NCI-H2107 (cell line): Measurements from ENCODE around the gene ITLN1.

Experiments used
- DNase-seq: peaks from one replicate; lab custom pipeline; 2025; lab: John Stamatoyannopoulos, UW

The ITLN1 gene

DNA sequence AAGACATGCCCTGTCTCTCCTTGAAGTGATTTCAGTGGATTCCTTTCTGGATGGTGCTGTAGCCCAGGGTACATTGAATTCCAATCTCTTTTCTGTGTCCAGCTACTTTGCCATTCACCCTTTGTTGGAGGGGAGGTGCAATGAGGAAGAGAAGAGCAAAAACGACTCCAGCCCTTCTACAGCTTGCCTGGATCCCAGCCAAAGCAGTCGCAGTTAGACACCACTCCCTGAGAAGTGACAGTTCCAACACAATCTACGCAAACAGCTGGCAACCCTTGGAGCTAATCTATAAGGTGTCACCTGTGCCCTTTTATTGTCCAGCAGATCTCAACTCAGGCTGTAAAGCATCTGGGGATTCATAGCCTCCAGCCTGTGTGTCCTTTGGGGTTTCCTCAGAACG lies 26.9 kb downstream of the ITLN1 start:
- no peak for DNase-seq

GRCh38 chr1:160855181-160855981 lies 29.6 kb downstream of the ITLN1 start:
- no peak for DNase-seq

DNA sequence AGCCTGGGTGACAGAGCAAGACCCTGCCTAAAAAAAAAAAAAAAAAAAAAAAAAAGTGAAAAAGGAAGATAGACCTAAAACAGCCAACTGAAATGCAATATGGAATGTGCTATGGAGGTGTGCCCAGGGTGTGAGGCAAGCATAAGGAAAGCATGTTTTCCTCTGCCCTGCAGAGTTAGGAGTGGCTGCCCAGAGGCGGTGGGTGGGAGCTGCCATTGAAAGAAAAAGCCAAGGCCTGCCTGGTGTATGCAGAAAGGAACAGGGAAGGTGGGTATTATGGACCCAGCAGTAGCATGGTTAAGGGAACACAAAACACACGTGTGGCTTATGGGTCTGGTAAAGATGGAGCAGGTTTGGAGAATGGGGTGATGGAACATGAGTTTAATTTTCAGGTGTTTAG lies 31.2 kb downstream of the ITLN1 start:
- DNase-seq = no peak

- no peak for DNase-seq
Measured at GRCh38 chr1:160853014-160853413, 32.0 kb downstream of the ITLN1 start.

- no peak for DNase-seq
Measured at GRCh38 chr1:160850993-160851392, 34.0 kb downstream of the ITLN1 start.

- no peak for DNase-seq
Measured at GRCh38 chr1:160850541-160850940, 34.4 kb downstream of the ITLN1 start.

DNA sequence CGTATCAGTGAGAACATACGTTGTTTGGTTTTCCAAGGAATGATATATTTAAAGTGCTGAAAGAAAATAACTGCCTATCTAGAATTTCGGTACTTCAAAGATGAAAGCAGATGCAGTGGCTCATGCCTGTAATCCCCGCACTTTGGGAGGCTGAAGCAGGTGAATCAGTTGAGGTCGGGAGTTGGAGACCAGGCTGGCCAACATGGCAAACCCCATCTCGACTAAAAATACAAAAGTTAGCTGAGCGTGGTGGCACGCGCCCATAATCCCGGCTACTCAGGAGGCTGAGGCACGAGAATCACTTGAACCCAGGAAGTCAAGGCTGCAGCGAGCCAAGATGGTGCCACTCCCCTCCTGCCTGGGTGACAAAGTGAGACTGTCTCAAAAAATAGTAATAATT lies 38.7 kb downstream of the ITLN1 start:
- no peak for DNase-seq

- no peak for DNase-seq
Measured at GRCh38 chr1:160844447-160845232, 40.3 kb downstream of the ITLN1 start.

GRCh38 chr1:160841079-160841478 lies 43.9 kb downstream of the ITLN1 start:
- no peak for DNase-seq

- no peak for DNase-seq
Measured at GRCh38 chr1:160839746-160840145, 45.2 kb downstream of the ITLN1 start.

DNA sequence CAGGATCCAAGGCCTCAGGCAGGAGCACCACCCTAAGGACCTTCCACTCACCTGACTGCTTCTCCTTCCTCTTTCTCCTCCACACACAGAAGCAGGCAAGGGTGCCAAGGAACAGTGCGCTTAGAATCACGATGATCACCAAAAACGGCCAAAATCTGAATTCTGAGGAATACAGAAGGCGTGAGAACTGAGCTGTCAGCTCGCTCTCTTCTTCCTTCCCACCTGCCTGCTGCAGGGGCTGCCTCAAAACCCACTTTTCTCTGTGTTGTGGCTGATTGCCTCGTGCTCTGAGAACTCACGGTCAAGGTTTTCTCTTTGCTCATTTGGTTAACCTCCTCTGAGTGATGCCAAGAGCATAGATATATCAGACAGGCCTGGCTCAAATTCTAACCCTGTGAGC lies 46.1 kb downstream of the ITLN1 start:
- DNase-seq = no peak

DNA sequence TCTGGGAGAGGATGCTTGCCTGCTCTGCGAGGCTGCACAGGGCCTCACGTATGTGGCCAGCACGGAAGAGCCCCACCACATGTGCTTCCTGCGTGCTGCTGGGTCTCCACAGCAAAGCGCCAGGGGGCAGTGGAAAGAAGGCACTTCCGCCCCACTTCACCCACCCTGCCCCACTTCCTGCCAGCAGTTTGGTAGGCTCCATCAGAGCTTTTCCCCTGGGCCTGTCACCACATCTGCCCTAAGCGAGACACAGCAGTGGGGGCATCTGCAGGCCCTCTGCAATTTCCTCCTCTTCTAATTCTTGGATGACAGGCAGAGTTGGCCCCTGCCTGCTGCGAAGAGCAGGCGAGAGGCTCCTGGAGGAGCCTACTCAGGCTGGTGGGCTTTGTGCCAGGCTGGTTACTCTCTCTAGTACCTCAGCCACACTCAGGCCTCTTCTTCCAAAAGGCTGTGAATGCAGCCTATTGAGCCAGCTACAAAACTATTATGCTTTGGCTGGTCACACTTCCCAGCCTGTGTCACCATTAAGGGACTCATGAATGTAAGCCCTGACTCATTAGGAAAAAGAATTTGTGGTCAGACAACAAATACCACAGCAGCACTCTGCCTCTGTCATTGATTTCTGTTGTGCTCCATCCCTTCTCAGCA lies 47.3 kb downstream of the ITLN1 start:
- no peak for DNase-seq

DNA sequence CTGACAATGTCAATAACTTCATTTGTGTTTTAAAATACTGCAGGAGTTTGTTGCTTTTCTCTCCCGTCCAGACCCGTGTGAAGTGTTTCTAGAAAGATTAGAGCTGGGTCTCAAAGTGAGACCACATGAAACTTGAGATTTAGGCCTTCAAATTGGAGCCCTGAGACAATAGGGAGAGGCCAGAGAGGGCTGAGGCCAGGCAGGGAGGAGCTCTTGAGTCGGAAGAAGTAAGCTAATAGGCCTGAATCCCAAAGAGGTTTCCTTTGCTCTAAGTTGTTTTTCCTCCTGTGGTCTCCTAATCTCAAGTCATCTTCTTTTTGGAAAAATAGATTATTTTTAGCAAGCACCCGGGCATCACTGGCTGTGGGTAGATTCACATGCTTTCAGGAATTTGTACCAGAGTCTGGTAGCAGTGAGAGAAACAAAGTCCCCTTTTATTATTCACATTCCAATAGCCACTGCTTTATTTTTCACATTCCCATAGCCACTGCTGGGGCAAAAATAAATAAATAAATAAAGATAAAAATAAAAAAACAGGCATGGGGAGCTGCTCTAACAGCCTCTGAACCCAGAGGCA lies 47.9 kb downstream of the ITLN1 start:
- no peak for DNase-seq

GRCh38 chr1:160836561-160836960 lies 48.4 kb downstream of the ITLN1 start:
- no peak for DNase-seq

- no peak for DNase-seq
Measured at GRCh38 chr1:160835751-160836150, 49.2 kb downstream of the ITLN1 start.

GRCh38 chr1:160834945-160835565 lies 49.9 kb downstream of the ITLN1 start:
- DNase-seq = no peak

DNA sequence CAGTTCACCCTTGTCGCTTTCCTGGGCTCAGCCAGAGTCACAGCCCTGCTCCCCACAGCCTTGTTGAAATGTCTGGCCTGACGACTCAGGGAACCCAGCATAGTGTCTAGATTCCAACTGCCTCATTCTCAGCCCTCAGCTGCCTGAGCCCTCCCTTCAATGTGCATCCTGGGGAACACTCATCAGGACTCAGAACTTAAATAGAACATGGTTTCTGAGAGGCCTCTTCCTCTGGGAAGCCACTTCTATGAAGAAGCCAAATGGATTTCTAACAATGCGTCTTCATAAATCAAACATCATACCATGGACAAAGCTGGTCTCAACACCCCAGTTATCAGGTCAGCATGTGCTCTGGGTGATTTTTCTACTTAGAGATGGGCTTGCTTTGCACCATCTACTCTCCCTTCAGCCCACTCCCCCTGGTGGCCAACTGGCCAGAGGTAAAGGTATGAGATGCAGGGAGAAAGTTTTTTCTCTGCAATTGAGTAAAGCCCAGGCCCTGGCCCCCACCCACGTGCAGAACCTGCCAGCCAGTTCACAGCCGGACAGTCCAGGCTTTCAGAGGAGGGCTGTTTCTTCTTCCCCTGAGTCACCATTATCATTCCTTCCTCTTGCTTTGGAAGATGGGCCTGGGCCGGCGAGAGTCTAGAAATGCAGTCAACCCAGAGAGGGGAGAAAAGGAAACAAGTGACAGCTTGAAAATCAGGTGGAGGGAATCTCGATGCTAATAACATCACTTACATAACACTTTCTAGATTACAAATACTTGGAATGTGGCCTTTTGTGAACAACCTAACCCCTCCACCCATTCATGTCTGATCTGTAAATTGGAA lies 54.4 kb downstream of the ITLN1 start:
- no peak for DNase-seq

GRCh38 chr1:160829766-160830165 lies 55.2 kb downstream of the ITLN1 start:
- no peak for DNase-seq

- DNase-seq = no peak
Measured at GRCh38 chr1:160827418-160827817, 57.6 kb downstream of the ITLN1 start.

DNA sequence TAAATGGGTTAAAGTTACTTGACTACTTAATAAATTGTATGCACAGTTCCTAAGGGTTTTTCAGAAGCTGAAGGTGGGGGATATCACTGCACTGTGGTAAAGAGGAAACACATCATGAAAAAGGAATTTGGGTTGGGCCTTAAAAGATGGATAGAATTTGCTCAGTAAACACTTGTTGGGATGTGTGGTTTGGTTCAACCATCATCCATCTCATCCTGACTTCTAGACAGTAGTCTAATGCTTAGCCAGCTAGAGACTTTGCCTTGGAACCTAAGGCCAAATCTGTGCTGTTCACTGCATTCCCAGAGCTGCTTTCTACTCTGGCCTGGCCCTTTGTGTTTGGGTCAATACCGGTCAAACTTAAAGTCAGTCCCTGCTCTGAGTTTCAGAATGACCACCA lies 58.4 kb downstream of the ITLN1 start:
- DNase-seq = no peak
